Measurements from ENCODE around the gene RPS2.

The RPS2 gene

DNA sequence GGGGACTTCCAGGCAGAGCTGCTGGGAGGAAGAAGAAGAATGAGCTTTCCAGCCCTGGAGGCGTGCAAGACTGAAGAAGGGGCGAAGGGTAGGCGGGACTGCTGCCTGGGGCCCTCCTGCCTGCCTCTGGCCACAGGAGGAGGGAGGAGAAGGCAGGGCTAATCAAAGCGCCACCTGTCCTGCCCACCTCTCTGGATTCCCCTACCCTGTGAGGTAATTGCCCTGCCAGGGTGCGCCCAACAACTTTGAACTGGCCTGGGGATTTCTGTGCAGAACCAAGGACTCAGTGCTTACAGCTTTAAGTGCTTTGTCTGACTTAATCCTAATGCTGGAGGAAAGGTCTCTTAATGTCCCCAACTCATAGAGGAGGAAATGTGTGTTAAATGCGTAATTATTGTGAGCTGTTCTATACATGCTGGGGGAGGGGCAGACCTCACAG lies 16.8 kb upstream of the RPS2 start, which contains the start of gene NOXO1:
NOXO1 (minus strand) TSS at position 72 of the 439 bp plus-strand sequence. CDS start 290 bp downstream, outside the sequence.
- no peak for DNase-seq (ENCODE audit: low spot score)

GRCh38 chr16:1980770-1981087 lies 16.1 kb upstream of the RPS2 start:
- no peak for DNase-seq (ENCODE audit: low spot score)

DNA sequence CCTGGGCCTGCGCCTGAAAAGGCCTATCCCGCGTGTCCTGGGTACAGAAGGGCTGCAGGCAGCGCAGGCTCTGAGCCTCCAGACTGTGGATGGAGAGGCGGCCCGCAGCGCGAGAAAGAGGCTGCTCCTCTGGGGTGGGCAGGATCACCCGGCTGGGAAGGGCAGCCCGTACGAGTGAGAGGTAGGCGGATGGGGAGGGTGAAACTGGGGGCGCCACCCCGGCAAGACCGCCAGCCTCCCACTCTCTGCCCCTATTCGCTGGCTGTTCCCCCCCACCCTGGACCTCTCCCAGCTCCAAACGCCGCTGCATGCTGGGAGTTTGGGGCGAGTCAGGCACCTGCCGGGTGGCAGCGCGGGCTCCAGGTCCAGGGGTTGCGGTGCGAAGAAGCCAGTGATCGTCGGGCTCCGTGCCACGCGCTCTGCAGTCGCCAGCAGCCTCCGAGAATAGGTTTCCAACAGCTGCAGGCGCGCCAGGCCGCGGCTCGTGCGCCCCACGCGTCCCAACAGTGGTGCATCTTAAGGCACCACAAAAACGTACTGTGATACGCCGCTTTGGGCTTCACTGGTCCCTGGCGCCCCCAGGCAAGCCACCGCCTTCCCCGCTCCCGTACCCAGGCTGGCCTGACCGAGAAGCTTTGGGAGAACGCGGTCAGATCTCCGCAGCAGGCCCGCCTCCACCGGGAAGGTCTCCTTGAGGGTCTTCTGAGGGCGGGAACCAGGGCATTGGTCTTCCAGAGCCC lies 15.6 kb upstream of the RPS2 start:
- no peak for DNase-seq (ENCODE audit: low spot score)

DNA sequence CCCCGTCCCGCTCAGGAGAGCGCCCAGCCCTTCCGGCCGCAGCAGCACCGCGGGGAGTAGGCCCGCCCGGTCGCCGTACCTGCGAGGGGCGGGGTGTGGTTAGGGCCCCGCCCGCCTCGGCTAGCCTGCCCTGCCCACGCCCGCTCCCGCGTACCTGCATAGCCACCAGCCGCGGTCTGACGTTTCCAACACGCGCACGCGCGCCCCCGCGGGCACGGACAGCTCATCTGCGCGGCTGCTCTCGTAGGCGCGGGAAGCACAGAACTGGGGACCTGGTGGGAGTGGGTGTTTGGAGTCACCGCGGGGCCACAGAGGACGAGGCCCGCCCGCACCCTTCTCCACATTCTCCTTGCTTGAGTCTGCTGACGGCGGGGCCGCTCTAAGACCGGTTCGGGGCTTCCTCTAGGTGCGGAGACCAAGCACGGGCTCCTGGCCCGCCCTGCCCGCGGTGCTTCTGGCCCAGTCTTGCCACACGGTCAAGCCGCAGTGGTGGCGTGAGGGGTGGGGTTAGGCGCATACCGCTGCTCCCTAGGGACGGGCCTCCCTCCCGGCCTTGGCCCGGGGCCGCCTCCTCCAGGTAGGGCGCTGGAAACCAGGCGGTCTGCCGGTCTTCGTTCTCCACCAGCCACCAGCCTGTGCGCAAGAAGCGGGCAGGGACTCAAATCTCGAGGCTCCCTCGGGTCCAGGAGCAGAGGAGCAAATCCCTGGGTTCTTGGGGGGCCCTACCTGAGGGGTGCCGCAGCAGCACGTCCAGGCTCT lies 14.8 kb upstream of the RPS2 start:
- no peak for DNase-seq (ENCODE audit: low spot score)

DNA sequence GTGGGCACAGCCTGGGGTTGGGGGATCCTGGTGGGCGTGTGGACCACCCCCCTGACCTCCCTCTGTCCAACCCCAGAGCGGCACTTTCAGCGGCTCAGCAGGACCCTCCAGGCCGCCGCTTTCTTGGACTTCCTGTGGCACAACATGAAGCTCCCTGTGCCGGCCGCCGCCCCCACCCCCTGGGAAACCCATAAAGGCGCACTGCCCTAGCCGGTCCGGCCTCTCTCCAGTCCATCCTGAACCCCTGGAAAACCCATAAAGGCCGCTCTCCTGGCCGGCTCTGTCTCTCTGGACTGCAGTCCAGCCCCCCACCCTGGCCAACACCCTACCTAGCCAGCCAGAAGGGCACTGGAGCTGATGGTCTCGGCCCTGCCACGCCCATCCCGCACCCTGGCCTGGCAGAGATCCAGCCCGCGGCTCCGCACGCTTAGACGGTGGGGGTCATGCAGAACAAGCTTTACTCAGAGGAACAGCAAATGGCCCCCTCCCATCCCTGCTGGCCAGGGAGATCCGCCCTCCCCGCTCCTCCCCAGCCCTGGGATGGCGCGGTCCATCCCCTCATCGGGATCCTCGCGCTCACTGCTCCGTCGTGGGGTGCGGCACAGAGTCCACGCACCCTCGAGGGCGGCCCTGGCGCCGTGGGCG lies 14.0 kb upstream of the RPS2 start:
- no peak for DNase-seq (ENCODE audit: low spot score)

DNA sequence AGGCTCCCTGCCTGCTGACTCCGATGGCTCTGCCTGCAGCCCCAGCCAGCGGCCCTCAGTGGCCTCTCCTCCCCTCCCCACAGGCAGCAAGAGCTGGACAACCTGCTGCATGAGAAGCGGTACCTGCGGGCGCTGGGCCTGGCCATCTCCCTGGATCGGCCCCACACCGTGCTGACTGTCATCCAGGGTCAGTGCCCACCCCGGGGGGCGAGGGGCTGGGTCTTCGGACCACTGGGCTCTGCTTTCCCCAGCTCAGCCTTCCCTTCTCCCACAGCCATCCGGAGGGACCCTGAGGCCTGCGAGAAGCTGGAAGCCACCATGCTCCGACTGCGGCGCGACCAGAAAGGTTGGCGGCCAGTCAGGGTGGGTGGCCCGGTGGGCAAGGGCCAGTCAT lies 13.2 kb upstream of the RPS2 start:
- no peak for DNase-seq (ENCODE audit: low spot score)

- DNase-seq (ENCODE audit: low spot score) = no peak
Observed at GRCh38 chr16:1976951-1977874, 12.6 kb upstream of the RPS2 start.

DNA sequence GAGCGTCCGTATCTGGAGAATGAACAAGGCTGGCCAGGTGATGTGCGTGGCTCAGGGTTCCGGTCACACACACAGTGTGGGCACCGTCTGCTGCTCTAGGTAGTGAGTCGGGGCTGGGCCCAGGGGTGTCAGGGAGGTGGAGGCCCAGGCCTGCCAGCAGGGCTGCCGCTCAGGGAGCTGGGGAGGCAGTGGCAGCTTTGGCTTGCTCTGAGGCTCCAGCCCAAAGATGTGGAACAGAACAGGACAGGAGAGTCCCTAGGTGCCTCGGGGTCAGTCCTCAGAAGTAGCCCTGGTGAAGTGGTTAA lies 11.5 kb upstream of the RPS2 start:
- DNase-seq (ENCODE audit: low spot score) = no peak

DNA sequence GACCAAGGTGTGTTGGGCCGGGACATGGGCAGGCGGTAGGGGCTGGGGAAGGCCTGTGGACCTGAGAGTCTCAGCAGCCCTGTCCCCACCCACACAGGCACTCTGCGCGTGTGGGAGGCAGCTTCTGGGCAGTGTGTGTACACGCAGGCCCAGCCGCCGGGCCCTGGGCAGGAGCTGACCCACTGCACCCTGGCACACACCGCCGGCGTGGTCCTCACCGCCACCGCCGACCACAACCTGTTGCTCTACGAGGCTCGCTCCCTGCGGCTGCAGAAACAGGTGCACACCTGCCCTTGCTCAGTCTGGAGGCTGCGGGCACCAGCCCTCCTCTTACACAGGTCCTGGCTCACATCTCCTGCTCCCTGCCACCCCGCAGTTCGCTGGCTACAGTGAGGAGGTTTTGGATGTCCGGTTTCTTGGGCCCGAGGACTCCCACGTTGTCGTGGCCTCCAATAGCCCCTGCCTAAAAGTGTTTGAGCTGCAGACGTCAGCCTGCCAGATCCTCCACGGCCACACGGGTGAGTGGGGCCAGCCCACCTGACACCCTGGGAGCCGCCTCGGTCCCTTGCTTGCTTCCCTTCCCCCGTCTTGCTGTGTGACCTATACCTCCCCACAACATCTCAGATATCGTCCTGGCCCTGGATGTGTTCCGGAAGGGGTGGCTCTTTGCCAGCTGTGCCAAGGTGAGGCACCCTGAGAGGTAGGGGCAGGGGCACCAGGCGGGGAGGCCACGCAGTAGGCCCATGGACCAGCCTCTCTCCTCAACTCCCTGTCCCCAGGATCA lies 11.0 kb upstream of the RPS2 start:
- DNase-seq (ENCODE audit: low spot score) = no peak

DNA sequence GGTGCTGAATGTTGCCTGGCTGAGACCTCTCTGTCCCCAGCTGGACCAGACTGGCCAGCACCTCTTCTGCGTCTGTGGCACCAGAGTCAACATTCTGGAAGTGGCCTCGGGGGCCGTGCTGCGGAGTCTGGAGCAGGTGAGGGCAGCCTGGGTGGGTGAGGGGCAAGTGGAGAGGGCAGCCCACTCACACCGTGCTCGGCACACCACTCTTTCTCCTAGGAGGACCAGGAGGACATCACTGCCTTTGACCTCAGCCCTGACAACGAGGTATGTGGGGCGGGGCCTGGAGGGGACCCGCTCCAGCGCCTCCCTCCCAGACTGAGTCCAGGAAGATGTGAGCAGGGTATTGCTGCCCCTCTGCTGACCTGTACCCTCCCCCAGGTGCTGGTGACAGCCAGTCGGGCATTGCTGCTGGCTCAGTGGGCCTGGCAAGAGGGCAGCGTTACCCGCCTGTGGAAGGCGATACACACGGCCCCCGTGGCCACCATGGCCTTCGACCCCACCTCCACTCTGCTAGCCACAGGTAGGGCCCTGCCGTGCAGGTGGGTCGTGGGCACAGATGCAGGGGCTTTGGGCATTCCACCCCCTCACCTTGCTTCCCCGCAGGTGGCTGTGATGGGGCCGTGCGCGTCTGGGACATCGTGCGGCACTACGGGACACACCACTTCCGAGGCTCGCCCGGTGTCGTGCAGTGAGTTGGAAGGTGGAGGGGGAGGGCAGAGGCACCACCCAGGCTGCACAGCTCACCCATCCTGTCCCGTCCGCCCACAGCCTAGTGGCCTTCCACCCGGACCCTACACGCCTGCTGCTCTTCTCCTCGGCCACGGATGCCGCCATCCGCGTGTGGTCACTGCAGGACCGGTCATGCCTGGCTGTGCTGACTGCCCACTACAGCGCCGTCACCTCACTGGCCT lies 9.8 kb upstream of the RPS2 start:
- DNase-seq (ENCODE audit: low spot score) = no peak

DNA sequence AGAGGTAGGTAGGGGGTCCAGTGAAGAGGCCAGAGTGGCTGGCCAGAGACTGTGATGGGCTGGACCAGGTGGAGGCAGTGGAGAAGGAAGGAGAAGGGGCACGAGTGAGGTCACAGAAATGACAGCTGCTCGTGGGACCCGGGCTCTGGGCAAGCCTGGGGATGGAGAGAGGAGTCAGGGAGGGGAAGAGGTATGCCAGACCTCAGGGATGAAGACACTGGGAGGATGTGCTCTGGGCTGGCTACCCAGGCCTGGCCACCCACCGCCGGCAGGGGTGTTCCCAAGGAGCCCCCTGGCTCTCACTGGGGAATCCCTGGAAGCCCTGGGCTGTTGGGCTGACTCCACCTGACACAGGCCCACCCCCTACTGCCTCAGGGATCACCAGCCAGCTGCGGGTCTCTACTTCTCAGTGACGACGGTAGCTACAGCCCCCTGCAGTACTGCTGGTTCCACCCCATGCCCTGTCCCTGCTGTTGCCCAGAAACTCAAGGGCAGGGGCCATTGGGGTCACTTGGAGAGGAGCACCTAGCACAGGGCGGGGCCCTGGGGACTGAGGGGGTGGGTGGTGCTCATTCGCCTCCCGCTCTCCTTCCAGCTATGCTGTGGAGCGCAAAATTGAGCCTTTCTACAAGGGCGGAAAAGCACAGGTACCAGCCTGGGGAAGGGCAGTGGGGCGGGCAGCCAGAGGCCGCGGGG lies 9.0 kb upstream of the RPS2 start:
- DNase-seq (ENCODE audit: low spot score) = no peak

- DNase-seq (ENCODE audit: low spot score) = no peak
Observed at GRCh38 chr16:1972490-1972877, 7.9 kb upstream of the RPS2 start.

- peak; percentile 90 for DNase-seq (ENCODE audit: low spot score)
Observed at GRCh38 chr16:1971796-1972489, 7.3 kb upstream of the RPS2 start, which contains the start of gene TBL3. Gene TBL3 (plus strand): TSS chr16:1972053. CDS start chr16:1972165, 112 bp downstream.

GRCh38 chr16:1968146-1968953 lies 3.7 kb upstream of the RPS2 start:
- no peak for DNase-seq (ENCODE audit: low spot score)

DNA sequence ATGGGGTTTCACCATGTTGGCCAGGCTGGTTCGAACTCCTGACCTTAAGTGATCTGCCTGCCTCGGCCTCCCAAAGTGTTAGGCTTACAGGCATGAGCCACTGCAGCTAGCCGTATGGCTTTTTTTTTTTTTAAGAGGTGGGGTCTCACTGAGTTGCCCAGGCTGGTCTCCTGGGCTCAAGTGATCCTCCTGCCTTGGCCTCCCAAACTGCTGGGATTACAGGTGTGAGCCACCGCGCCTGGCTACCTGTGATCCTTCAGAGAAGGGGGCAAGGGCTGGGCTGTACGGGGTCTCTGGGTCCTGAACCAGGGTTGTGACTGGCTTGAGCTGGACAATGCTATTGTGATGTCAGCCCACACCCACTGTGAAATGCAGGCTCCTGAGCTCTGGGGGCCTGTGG lies 1.8 kb upstream of the RPS2 start, which contains the start of gene RNF151:
RNF151 (plus strand) TSS at position 397 of the 400 bp plus-strand sequence. CDS start 26 bp downstream, outside the sequence.
- DNase-seq (ENCODE audit: low spot score) = no peak

DNA sequence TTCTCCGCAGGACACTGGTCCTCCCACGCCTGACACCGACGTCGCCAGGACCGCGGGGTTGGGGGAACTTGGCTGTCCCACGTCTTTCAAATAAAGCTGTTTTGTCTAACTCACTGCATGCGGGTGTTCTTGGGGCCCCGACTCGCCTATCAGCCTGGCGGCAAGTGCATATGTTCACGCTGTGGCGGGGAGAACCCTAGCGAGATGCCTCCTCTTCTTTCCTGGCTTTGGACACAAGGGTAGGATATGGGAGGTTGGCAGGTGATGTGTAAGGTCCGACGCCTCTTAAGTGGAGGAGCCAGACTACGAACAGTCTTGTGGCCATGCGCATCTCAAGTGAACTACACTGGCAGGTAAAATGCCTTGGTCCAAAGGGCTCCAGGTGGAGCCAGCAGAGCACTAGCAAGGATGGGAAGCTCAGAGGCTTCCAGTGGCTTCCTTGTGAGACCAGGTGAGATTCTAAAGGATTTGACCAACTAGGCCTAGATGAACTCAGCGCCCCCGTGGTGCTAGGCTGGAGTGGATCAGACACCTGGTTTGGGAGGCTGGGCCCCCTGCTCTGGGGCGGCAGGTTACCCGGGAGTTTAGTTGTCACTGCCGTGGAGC lies 873 bp upstream of the RPS2 start:
- no peak for DNase-seq (ENCODE audit: low spot score)

DNA sequence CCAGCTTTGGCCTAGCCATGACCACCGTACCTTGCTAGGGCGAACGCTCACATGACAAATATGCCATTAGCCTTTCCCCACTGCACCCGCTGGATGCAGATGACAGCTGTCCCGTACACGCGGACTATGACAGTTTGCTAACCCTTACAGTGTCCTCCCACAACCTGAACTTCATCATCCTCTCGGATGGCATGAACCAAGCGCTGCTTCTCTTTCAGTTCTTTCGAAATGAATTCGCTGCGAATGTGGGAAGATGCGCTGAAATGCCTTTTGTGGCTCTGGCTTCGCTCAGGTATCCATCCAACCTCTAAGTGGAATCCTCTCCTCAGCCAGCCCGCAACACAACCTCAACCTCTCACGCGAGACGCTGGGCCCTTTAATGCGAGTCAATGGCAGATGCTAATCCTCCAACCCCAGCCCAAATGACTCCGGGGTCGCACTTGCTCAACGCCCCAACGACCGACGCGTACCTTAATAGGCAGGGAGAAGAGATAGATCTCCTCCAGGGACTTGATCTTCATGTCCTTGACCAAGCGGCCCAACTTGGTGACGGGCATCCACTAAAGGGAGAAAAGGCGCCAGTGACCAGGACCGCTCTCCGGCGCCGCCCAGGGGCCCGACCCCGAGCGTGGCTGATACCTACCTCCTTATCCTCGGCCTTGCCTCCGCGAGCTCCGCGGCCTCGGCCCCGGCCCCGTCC lies 670 bp downstream of the RPS2 start:
- no peak for DNase-seq (ENCODE audit: low spot score)

All from COLO829 (cell line).